Suprapubic skin (tissue), 4 donors: Measurements from ENCODE around the gene NEURL1B. TPM values are rescaled to one million over a fixed set of nuclear protein-coding genes. Genes with fewer than 3 reads are reported as not detected.

Source experiments
- DNase-seq, 2 donors: peaks; one replicate each; pipeline ENCODE4 v3.0.0-alpha.2; 2019; ENCODE audit warnings: low spot score in 2 of 2
- H3K27ac ChIP-seq: fragments of 200-600 bp; sonication (generic); one replicate; pipeline ENCODE4 v1.5.1; 2019
- H3K27me3 ChIP-seq: fragments of 200-600 bp; sonication (generic); one replicate; pipeline ENCODE4 v1.5.1; 2019
- H3K36me3 ChIP-seq: fragments of 200-600 bp; sonication (generic); one replicate; pipeline ENCODE4 v1.5.1; 2019
- H3K4me1 ChIP-seq: fragments of 200-600 bp; sonication (generic); one replicate; pipeline ENCODE4 v1.5.1; 2019
- H3K4me3 ChIP-seq: fragments of 200-600 bp; sonication (generic); one replicate; pipeline ENCODE4 v1.5.1; 2019; ENCODE audit warnings: mild to moderate bottlenecking
- H3K9me3 ChIP-seq: fragments of 200-600 bp; sonication (generic); one replicate; pipeline ENCODE4 v1.5.1; 2019
- CTCF ChIP-seq, 2 donors: fragments of 200-600 bp in 1 of 2; fragments of 450-650 bp in 1 of 2; sonication (generic) in 1 of 2; IDR thresholded peaks; one replicate each; pipeline ENCODE4 v1.5.1; 2016 to 2019; ENCODE audit warnings: antibody characterized with exemption in 2 of 2, mild to moderate bottlenecking in 1 of 2, moderate library complexity in 1 of 2
- EP300 ChIP-seq: sonication (generic); formaldehyde crosslinking; IDR thresholded peaks from one replicate; pipeline ENCODE4 v1.6.1; 2017; ENCODE audit warnings: antibody characterized with exemption
- POLR2A ChIP-seq, 2 donors: fragments of 450-650 bp; IDR thresholded peaks; one replicate each; pipeline ENCODE4 v1.6.1; 2017; ENCODE audit warnings: antibody characterized with exemption in 2 of 2, mild to moderate bottlenecking in 2 of 2, moderate library complexity in 2 of 2
- POLR2AphosphoS5 ChIP-seq, 3 donors: sonication (generic); formaldehyde crosslinking; IDR thresholded peaks; one replicate each; pipeline ENCODE4 v1.6.1; 2017; ENCODE audit warnings: antibody characterized with exemption in 3 of 3
- WGBS: methylation state at CpG from one replicate; pipeline ENCODE4 v1.1.5; 2018; 5-methylcytosine and 5-hydroxymethylcytosine counted together
- total RNA-seq, 4 donors: library from RNA; depleted of rRNA; stranded (reverse); fragments of >200 nt; gene quantifications; one replicate each; pipeline ENCODE4 v1.1.0, GENCODE V29; 2016

NEURL1B gene
- total RNA-seq, 4 donors from 2014 or later = 18.5 to 40.9 (median 30.4) TPM

GRCh38 chr5:172669386-172670004, 28.4 kb downstream of the NEURL1B start:
- no peak overlapping the region for H3K27ac ChIP-seq
- 89% methylated on average over 45 of the region's 45 CpGs for WGBS

GRCh38 chr5:172670005-172670402, 28.9 kb downstream of the NEURL1B start:
- Histone ChIP-seq H3K9me3 (no peaks in the 10 kb centered on the region), H3K27me3 (no peaks in the 10 kb centered on the region), H3K27ac (no peak overlapping the region), H3K36me3 (peaks cover 7% of the 10 kb centered on the region), H3K4me1 (peaks cover 3% of the 10 kb centered on the region), H3K4me3 (no peak overlapping the region)
- no peak for DNase-seq
- no peak for TF ChIP-seq POLR2AphosphoS5 (IDR thresholded peaks at IDR 0.05)
- no peak for TF ChIP-seq EP300
- no peak for TF ChIP-seq POLR2A (IDR thresholded peaks at IDR 0.05)
- no peak for TF ChIP-seq CTCF (IDR thresholded peaks at IDR 0.05)
- 95% methylated on average over 22 of the region's 51 CpGs for WGBS

More at GRCh38 chr5:172669386-172670004, 28.4 kb downstream of the NEURL1B start:
- DNase-seq = no peak
- no peaks in the 10 kb centered on the region for H3K27me3 ChIP-seq
- H3K4me3 ChIP-seq = no peak overlapping the region
- peaks cover 7% of the 10 kb centered on the region for H3K36me3 ChIP-seq
- H3K4me1 ChIP-seq = peaks cover 3% of the 10 kb centered on the region
- TF ChIP-seq CTCF (IDR thresholded peaks at IDR 0.05) (no peak), EP300 (no peak), POLR2AphosphoS5 (IDR thresholded peaks at IDR 0.05) (no peak), POLR2A (IDR thresholded peaks at IDR 0.05) (no peak)
- no peaks in the 10 kb centered on the region for H3K9me3 ChIP-seq

GRCh38 chr5:172670444-172670843, 29.4 kb downstream of the NEURL1B start:
- DNase-seq = no peak
- Histone ChIP-seq H3K4me3 (no peak overlapping the region), H3K4me1 (peaks cover 3% of the 10 kb centered on the region), H3K36me3 (peaks cover 7% of the 10 kb centered on the region), H3K27me3 (no peaks in the 10 kb centered on the region), H3K27ac (no peak overlapping the region), H3K9me3 (no peaks in the 10 kb centered on the region)
- WGBS = 98% methylated on average over 9 of the region's 9 CpGs
- TF ChIP-seq EP300 (no peak), POLR2AphosphoS5 (IDR thresholded peaks at IDR 0.05) (no peak), POLR2A (IDR thresholded peaks at IDR 0.05) (no peak), CTCF (IDR thresholded peaks at IDR 0.05) (no peak)

- Histone ChIP-seq H3K27ac (no peak overlapping the region), H3K9me3 (no peaks in the 10 kb centered on the region), H3K4me3 (no peak overlapping the region), H3K27me3 (no peaks in the 10 kb centered on the region), H3K36me3 (peaks cover 7% of the 10 kb centered on the region), H3K4me1 (peaks cover 3% of the 10 kb centered on the region)
- WGBS = 94% methylated on average over 5 of the region's 5 CpGs
- DNase-seq = no peak
- TF ChIP-seq CTCF (IDR thresholded peaks at IDR 0.05) = no peak
- no peak for TF ChIP-seq EP300
- TF ChIP-seq POLR2A (IDR thresholded peaks at IDR 0.05) = no peak
- TF ChIP-seq POLR2AphosphoS5 (IDR thresholded peaks at IDR 0.05) = no peak
These were observed 30.0 kb downstream of the NEURL1B start for GRCh38 chr5:172671091-172671490.

- WGBS = 49% methylated on average over 2 of the region's 2 CpGs
- DNase-seq = no peak
- peaks cover 3% of the 10 kb centered on the region for H3K4me1 ChIP-seq
- TF ChIP-seq POLR2AphosphoS5 (IDR thresholded peaks at IDR 0.05) (no peak), EP300 (no peak), POLR2A (IDR thresholded peaks at IDR 0.05) (no peak), CTCF (IDR thresholded peaks at IDR 0.05) (no peak)
- no peaks in the 10 kb centered on the region for H3K9me3 ChIP-seq
- H3K4me3 ChIP-seq = no peak overlapping the region
- peaks cover 7% of the 10 kb centered on the region for H3K36me3 ChIP-seq
- H3K27me3 ChIP-seq = no peaks in the 10 kb centered on the region
- H3K27ac ChIP-seq = no peak overlapping the region
These were observed 31.6 kb downstream of the NEURL1B start for GRCh38 chr5:172672681-172673080.
